Keratinocyte (primary cell): ENCODE measurements around the gene PSD.

Experiments
- CTCF ChIP-seq, 3 experiments: IDR thresholded peaks in 1 of 3; conservative IDR thresholded peaks in 1 of 3; optimal IDR thresholded peaks in 1 of 3; 2 replicates in 2 of 3; 3 replicates in 1 of 3; pipeline versions ENCODE3 to v1.5.1; 2011; ENCODE audit warnings: low read length in 3 of 3, mild to moderate bottlenecking in 3 of 3, moderate library complexity in 2 of 3, control low read depth in 1 of 3, inconsistent platforms in 1 of 3; ENCODE audit not compliant: insufficient read depth in 2 of 3; ENCODE audit errors: extremely low read depth in 1 of 3
- EZH2 ChIP-seq: IDR thresholded peaks from one replicate; pipeline ENCODE4 v1.6.1; 2012; ENCODE audit warnings: inconsistent platforms, mild to moderate bottlenecking, low read length, moderate library complexity

DNA sequence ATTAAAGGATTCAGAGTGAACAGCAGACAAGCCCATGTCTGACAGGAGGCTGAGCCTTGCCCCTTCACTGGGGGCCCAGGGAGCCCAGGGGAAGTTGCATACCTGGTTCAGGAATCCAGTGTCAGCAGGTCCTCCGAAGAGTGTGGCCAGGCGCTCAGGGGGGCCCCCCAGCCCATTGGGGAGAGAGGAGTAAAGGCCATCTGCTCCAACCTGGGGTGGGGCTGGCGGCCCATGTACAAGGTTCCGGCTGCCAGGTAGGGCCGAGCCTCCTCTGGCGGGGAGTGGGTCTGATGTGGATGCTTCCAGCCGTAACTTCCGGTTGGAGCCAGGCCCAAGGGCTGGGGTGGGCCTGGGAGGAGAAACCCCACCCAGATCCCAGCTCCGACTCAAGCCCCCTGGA is 2.3 kb downstream of the PSD start:
- TF ChIP-seq EZH2 (no peak), CTCF (optimal IDR thresholded peaks at IDR 0.05 in 1 of 3, IDR thresholded peaks at IDR 0.05 in 1 of 3, conservative IDR thresholded peaks at IDR 0.05 in 1 of 3; ENCODE audit: extremely low read depth in 1 of 3, insufficient read depth in 2 of 3, low read length in 3 of 3) (no peak)
